ENCODE data around the gene RASEF.
"Not testable (repeated sequence)": the region's sequence is repeated elsewhere in the genome, so short reads cannot be mapped to it uniquely, and the experiment has no call there.

GRCh38 chr9:82934025-82934424 is 128.9 kb downstream of the RASEF start:
- not testable (repeated sequence) for TF ChIP-seq CHD4 (IDR thresholded peaks at IDR 0.05; ENCODE audit: borderline replicate concordance); ATOH8 (CRISPR knock-in tag; IDR thresholded peaks at IDR 0.05; ENCODE audit: low read depth); CTCF (IDR thresholded peaks at IDR 0.05); MYC (IDR thresholded peaks at IDR 0.05; ENCODE audit: borderline replicate concordance, low read length); POLR2A (IDR thresholded peaks at IDR 0.05; ENCODE audit: low read length)
